Nephron (organoid): ENCODE data around the gene CLCN1.

Source experiments
- H3K27ac Mint-ChIP-seq, 3 experiments: 2 replicates each; pipeline ENCODE4 v1.8.0; 2020; ENCODE audit warnings: mixed read lengths in 3 of 3, mild to moderate bottlenecking in 2 of 3, moderate library complexity in 1 of 3
- H3K27me3 Mint-ChIP-seq: 2 replicates; pipeline ENCODE4 v1.8.0; 2021; ENCODE audit warnings: low read depth, mild to moderate bottlenecking, moderate library complexity, mixed read lengths
- H3K36me3 Mint-ChIP-seq: 2 replicates; pipeline ENCODE4 v1.8.0; 2020; ENCODE audit warnings: low read depth, mixed read lengths
- H3K4me1 Mint-ChIP-seq: 2 replicates; pipeline ENCODE4 v1.8.0; 2020; ENCODE audit warnings: mixed read lengths
- H3K4me3 Mint-ChIP-seq, 3 experiments: 2 replicates each; pipeline ENCODE4 v1.8.0; 2020; ENCODE audit warnings: mild to moderate bottlenecking in 3 of 3, mixed read lengths in 3 of 3, moderate library complexity in 2 of 3
- H3K9me3 Mint-ChIP-seq: 2 replicates; pipeline ENCODE4 v1.8.0; 2020; ENCODE audit warnings: mixed read lengths
- CTCF ChIP-seq, 3 experiments: fragments of 200-600 bp; sonication (generic); IDR thresholded peaks; one replicate each; pipeline ENCODE4 v1.5.0; 2021; ENCODE audit warnings: antibody characterized with exemption in 3 of 3; ENCODE audit not compliant: unreplicated experiment in 3 of 3

The CLCN1 gene

GRCh38 chr7:143398616-143399015 lies 82.7 kb downstream of the CLCN1 start:
- Mint-ChIP-seq H3K36me3 (peaks cover 9% of the 10 kb centered on the region), H3K27ac (no peak overlapping the region), H3K27me3 (peaks cover 17% of the 10 kb centered on the region), H3K4me1 (no peaks in the 10 kb centered on the region), H3K4me3 (no peak overlapping the region), H3K9me3 (no peaks in the 10 kb centered on the region)
- no peak for TF ChIP-seq CTCF (IDR thresholded peaks at IDR 0.05; ENCODE audit: unreplicated experiment in 3 of 3)

- Mint-ChIP-seq H3K4me1 (no peaks in the 10 kb centered on the region), H3K4me3 (no peak overlapping the region), H3K27me3 (peaks cover 17% of the 10 kb centered on the region), H3K9me3 (no peaks in the 10 kb centered on the region), H3K36me3 (peaks cover 4% of the 10 kb centered on the region), H3K27ac (no peak overlapping the region)
- TF ChIP-seq CTCF (IDR thresholded peaks at IDR 0.05; ENCODE audit: unreplicated experiment in 3 of 3) = no peak
Measured at GRCh38 chr7:143399151-143399550, 83.2 kb downstream of the CLCN1 start.

- Mint-ChIP-seq H3K36me3 (peaks cover 4% of the 10 kb centered on the region), H3K27me3 (peaks cover 17% of the 10 kb centered on the region), H3K4me1 (peaks cover 1% of the 10 kb centered on the region), H3K4me3 (no peak overlapping the region), H3K9me3 (no peaks in the 10 kb centered on the region), H3K27ac (no peak overlapping the region)
- no peak for TF ChIP-seq CTCF (IDR thresholded peaks at IDR 0.05; ENCODE audit: unreplicated experiment in 3 of 3)
Measured at GRCh38 chr7:143399642-143400041, 83.7 kb downstream of the CLCN1 start.

DNA sequence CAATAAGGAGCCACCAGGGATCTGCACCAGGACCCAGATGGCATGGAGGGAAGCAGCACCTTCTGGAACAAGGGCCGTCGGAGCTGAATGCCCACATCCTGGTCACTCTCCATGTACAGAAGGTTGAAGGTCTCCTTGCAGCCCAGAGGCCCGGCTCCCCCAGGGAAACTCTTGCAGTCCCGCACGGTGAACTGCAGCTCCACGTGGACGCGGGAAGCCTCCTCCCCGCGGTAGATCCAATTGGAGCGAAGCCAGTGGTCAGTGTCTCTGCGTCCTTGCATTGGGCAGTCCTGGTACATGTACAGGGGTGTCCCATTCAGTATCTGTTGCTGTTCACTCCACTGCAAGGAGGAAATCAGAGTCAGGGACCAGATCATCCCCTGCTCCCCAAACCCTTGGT lies 85.4 kb downstream of the CLCN1 start:
- H3K36me3 Mint-ChIP-seq = no peaks in the 10 kb centered on the region
- peaks cover 18% of the 10 kb centered on the region for H3K4me1 Mint-ChIP-seq
- no peak overlapping the region for H3K4me3 Mint-ChIP-seq

More for the DNA sequence above, 85.4 kb downstream of the CLCN1 start:
- TF ChIP-seq CTCF (IDR thresholded peaks at IDR 0.05; ENCODE audit: unreplicated experiment in 3 of 3) = no peak
- H3K27me3 Mint-ChIP-seq = peaks cover 17% of the 10 kb centered on the region
- H3K9me3 Mint-ChIP-seq = no peaks in the 10 kb centered on the region
- H3K27ac Mint-ChIP-seq = no peak overlapping the region
